Measurements from ENCODE around the gene JADE3. TPM values are rescaled to one million over a fixed set of nuclear protein-coding genes. Genes with fewer than 3 reads are reported as not detected.
"Not testable (repeated sequence)": the region's sequence is repeated elsewhere in the genome, so short reads cannot be mapped to it uniquely, and the experiment has no call there.

The JADE3 gene
- total RNA-seq, 1 donor from 2014 or later = 3.0 TPM

GRCh38 chrX:46953597-46953996 lies 41.4 kb downstream of the JADE3 start:
- H3K27ac Mint-ChIP-seq = no peak overlapping the region
- H3K4me3 Mint-ChIP-seq (ENCODE audit: low read depth) = no peak overlapping the region
- no peaks in the 10 kb centered on the region for H3K36me3 Mint-ChIP-seq (ENCODE audit: low read depth)

DNA sequence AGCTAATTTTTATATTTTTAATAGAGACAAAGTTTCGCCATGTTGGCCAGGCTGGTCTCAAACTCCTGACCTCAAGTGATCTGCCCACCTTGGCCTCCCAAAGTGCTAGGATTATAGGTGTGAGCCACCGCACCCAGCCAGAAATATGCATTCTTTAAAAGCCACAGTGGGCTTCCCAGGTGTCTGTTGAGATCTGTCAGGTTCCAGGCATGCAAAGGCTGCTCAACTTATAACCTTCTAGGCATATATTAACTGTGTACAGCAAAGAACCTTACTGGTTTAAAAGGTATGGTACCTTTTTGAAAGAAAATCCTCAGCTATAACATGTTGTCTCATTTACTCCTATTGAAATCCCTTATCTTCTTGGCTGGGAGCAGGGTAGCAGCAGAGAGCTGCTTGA lies 42.5 kb downstream of the JADE3 start:
- H3K9me3 Mint-ChIP-seq = no peaks in the 10 kb centered on the region
- no peaks in the 10 kb centered on the region for H3K36me3 Mint-ChIP-seq (ENCODE audit: low read depth)
- no peaks in the 10 kb centered on the region for H3K27me3 Mint-ChIP-seq (ENCODE audit: low read depth)
- no peak overlapping the region for H3K4me3 Mint-ChIP-seq (ENCODE audit: low read depth)
- intact Hi-C loops (cut with micrococcal nuclease) = no loop called here
- no peak overlapping the region for H3K27ac Mint-ChIP-seq
- peaks cover 5% of the 10 kb centered on the region for H3K4me1 Mint-ChIP-seq (ENCODE audit: low read depth)
- no peak for DNase-seq (ENCODE audit: low spot score)

More at GRCh38 chrX:46953597-46953996, 41.4 kb downstream of the JADE3 start:
- Mint-ChIP-seq H3K27me3 (ENCODE audit: low read depth) (no peaks in the 10 kb centered on the region), H3K9me3 (no peaks in the 10 kb centered on the region), H3K4me1 (ENCODE audit: low read depth) (peaks cover 5% of the 10 kb centered on the region)
- no peak for DNase-seq (ENCODE audit: low spot score)
- intact Hi-C loops (cut with micrococcal nuclease) = no loop called here

DNA sequence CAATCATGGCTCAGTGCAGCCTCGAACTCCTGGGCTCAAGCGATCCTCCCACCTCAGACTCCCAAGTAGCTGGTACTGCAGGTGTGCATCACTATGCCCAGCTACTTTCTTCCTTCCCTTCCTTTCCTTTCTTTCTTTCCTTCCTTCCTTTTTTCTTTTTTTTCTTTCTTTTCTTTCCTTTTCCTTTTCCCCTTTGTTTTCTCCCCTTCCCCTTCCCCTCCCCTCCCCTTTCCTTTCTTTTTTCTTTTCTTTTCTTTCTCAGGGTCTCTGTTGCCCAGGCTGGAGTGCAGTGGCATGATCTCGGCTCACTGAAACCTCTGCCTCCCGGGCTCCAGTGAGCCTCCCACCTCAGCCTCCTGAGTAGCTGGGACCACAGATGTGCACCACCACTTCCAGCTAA lies 44.4 kb downstream of the JADE3 start:
- H3K4me1 Mint-ChIP-seq (ENCODE audit: low read depth); H3K27me3 Mint-ChIP-seq (ENCODE audit: low read depth); intact Hi-C loops (cut with micrococcal nuclease); DNase-seq (ENCODE audit: low spot score); H3K4me3 Mint-ChIP-seq (ENCODE audit: low read depth); H3K27ac Mint-ChIP-seq; H3K36me3 Mint-ChIP-seq (ENCODE audit: low read depth); H3K9me3 Mint-ChIP-seq: not testable (repeated sequence)

- Mint-ChIP-seq H3K4me3 (ENCODE audit: low read depth) (no peak overlapping the region), H3K27ac (no peak overlapping the region), H3K4me1 (ENCODE audit: low read depth) (peaks cover 7% of the 10 kb centered on the region), H3K9me3 (no peaks in the 10 kb centered on the region), H3K36me3 (ENCODE audit: low read depth) (no peaks in the 10 kb centered on the region), H3K27me3 (ENCODE audit: low read depth) (no peaks in the 10 kb centered on the region)
- intact Hi-C loops (cut with micrococcal nuclease) = no loop called here
- DNase-seq (ENCODE audit: low spot score) = no peak
Measured at GRCh38 chrX:46957297-46957696, 45.1 kb downstream of the JADE3 start.

DNA sequence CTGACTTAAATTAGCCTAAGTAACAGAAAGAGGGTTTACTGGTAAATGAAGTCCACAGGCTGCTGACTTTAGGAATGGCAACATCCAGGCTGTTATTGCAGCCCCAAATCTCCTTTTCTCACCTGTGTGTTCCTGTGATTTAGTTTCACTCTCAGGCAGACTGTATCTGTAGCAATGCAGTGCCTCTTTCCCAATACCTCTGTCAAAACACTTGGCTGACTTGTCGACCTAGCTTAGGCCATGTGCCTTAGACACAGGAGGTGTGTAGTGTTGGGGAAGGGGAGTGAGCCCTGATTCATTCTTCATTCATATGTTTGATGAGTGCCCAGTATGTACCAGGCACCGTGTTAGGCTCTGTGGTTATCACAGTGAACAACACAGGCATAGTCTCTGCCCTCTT lies 46.9 kb downstream of the JADE3 start:
- H3K4me1 Mint-ChIP-seq (ENCODE audit: low read depth) = peaks cover 2% of the 10 kb centered on the region

GRCh38 chrX:46959985-46960700 lies 47.9 kb downstream of the JADE3 start:
- Mint-ChIP-seq H3K4me3 (ENCODE audit: low read depth) (no peak overlapping the region), H3K4me1 (ENCODE audit: low read depth) (peaks cover 4% of the 10 kb centered on the region), H3K27me3 (ENCODE audit: low read depth) (no peaks in the 10 kb centered on the region), H3K36me3 (ENCODE audit: low read depth) (no peaks in the 10 kb centered on the region), H3K27ac (no peak overlapping the region), H3K9me3 (no peaks in the 10 kb centered on the region)
- no peak for DNase-seq (ENCODE audit: low spot score)
- intact Hi-C loops (cut with micrococcal nuclease) = no loop called here

More for the DNA sequence above, 46.9 kb downstream of the JADE3 start:
- Mint-ChIP-seq H3K27ac (no peak overlapping the region), H3K36me3 (ENCODE audit: low read depth) (no peaks in the 10 kb centered on the region), H3K4me3 (ENCODE audit: low read depth) (no peak overlapping the region), H3K27me3 (ENCODE audit: low read depth) (no peaks in the 10 kb centered on the region), H3K9me3 (no peaks in the 10 kb centered on the region)
- intact Hi-C loops (cut with micrococcal nuclease) = no loop called here
- DNase-seq (ENCODE audit: low spot score) = no peak

DNA sequence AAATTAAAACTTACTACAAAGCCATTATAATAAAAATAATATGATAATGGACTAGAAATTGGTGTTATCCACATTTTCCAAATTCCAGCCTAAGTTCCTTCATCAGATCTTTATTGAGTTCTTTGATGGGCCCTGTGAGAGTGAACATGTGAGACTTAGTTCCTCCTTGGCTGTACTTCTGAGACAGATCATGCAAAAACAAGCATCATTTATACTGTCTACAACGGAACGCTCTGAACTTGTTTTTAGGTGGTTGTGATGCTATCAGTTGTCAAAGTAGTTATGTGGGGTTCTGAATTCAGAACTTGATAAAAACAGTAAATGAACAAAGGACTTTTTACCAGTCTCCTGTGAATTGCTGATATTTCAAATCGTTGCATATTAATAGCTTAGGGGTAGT lies 48.9 kb downstream of the JADE3 start:
- Mint-ChIP-seq H3K4me3 (ENCODE audit: low read depth) (no peak overlapping the region), H3K27me3 (ENCODE audit: low read depth) (no peaks in the 10 kb centered on the region), H3K27ac (no peak overlapping the region), H3K36me3 (ENCODE audit: low read depth) (no peaks in the 10 kb centered on the region), H3K4me1 (ENCODE audit: low read depth) (peaks cover 10% of the 10 kb centered on the region), H3K9me3 (no peaks in the 10 kb centered on the region)
- intact Hi-C loops (cut with micrococcal nuclease) = no loop called here
- no peak for DNase-seq (ENCODE audit: low spot score)

GRCh38 chrX:46961574-46962283 lies 49.5 kb downstream of the JADE3 start:
- DNase-seq (ENCODE audit: low spot score) = no peak
- no peak overlapping the region for H3K27ac Mint-ChIP-seq
- no peaks in the 10 kb centered on the region for H3K27me3 Mint-ChIP-seq (ENCODE audit: low read depth)
- H3K4me1 Mint-ChIP-seq (ENCODE audit: low read depth) = peaks cover 14% of the 10 kb centered on the region
- no peaks in the 10 kb centered on the region for H3K9me3 Mint-ChIP-seq
- H3K4me3 Mint-ChIP-seq (ENCODE audit: low read depth) = no peak overlapping the region
- intact Hi-C loops (cut with micrococcal nuclease) = no loop called here
- no peaks in the 10 kb centered on the region for H3K36me3 Mint-ChIP-seq (ENCODE audit: low read depth)

GRCh38 chrX:46965125-46965758 lies 53.0 kb downstream of the JADE3 start:
- H3K36me3 Mint-ChIP-seq (ENCODE audit: low read depth) = no peaks in the 10 kb centered on the region
- H3K27me3 Mint-ChIP-seq (ENCODE audit: low read depth) = no peaks in the 10 kb centered on the region
- peaks cover 20% of the 10 kb centered on the region for H3K4me1 Mint-ChIP-seq (ENCODE audit: low read depth)
- intact Hi-C loops (cut with micrococcal nuclease) = no loop called here
- no peaks in the 10 kb centered on the region for H3K9me3 Mint-ChIP-seq
- DNase-seq (ENCODE audit: low spot score) = no peak
- H3K4me3 Mint-ChIP-seq (ENCODE audit: low read depth) = no peak overlapping the region
- H3K27ac Mint-ChIP-seq = no peak overlapping the region

GRCh38 chrX:46967547-46967946 lies 55.3 kb downstream of the JADE3 start:
- Mint-ChIP-seq H3K27me3 (ENCODE audit: low read depth) (no peaks in the 10 kb centered on the region), H3K27ac (peak overlapping the region; percentile 62)

DNA sequence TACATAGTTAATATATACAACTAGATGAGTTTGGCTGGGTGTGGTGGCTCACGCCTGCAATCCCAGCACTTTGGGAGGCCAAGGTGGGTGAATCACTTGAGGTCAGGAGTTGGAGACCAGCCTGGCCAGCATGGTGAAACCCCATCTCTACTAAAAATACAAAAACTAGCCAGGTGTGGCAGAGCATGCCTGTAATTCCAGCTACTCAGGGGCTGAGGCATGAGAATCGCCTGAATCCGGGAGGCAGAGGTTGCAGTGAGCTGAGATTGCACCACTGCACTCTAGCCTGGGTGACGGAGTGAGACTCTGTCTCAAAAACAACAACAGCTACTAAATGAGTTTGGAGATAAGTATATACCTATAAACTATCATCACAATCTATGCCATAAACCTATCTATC lies 64.8 kb downstream of the JADE3 start:
- H3K4me1 Mint-ChIP-seq (ENCODE audit: low read depth); H3K9me3 Mint-ChIP-seq; H3K27ac Mint-ChIP-seq; H3K27me3 Mint-ChIP-seq (ENCODE audit: low read depth); intact Hi-C loops (cut with micrococcal nuclease); DNase-seq (ENCODE audit: low spot score); H3K4me3 Mint-ChIP-seq (ENCODE audit: low read depth); H3K36me3 Mint-ChIP-seq (ENCODE audit: low read depth): not testable (repeated sequence)

More at GRCh38 chrX:46967547-46967946, 55.3 kb downstream of the JADE3 start:
- no peak for DNase-seq (ENCODE audit: low spot score)
- Mint-ChIP-seq H3K4me3 (ENCODE audit: low read depth) (no peak overlapping the region), H3K9me3 (no peaks in the 10 kb centered on the region), H3K36me3 (ENCODE audit: low read depth) (no peaks in the 10 kb centered on the region), H3K4me1 (ENCODE audit: low read depth) (peaks cover 18% of the 10 kb centered on the region)
- intact Hi-C loops (cut with micrococcal nuclease) = no loop called here

GRCh38 chrX:46978341-46979291 lies 66.4 kb downstream of the JADE3 start:
- no peak overlapping the region for H3K4me3 Mint-ChIP-seq (ENCODE audit: low read depth)
- no peak overlapping the region for H3K27ac Mint-ChIP-seq

More at GRCh38 chrX:46978341-46979291, 66.4 kb downstream of the JADE3 start:
- Mint-ChIP-seq H3K27me3 (ENCODE audit: low read depth) (peaks cover 8% of the 10 kb centered on the region), H3K4me1 (ENCODE audit: low read depth) (no peaks in the 10 kb centered on the region), H3K36me3 (ENCODE audit: low read depth) (no peaks in the 10 kb centered on the region), H3K9me3 (no peaks in the 10 kb centered on the region)
- intact Hi-C loops (cut with micrococcal nuclease) = loop anchor here (2.0 kb wide), 1 partner anchor 74 kb away; no protein-coding TSS in a partner anchor
- peak; percentile 57 for DNase-seq (ENCODE audit: low spot score)
